Measurements from ENCODE around the gene SH3TC1. TPM values are rescaled to one million over a fixed set of nuclear protein-coding genes. Genes with fewer than 3 reads are reported as not detected.

Gene SH3TC1
- total and polyA plus RNA-seq, 2 of the 8 experiments (the other 6 are each of a cell fraction or from before 2014, with no cell fraction given): 0.15 TPM; not detected in 1

DNA sequence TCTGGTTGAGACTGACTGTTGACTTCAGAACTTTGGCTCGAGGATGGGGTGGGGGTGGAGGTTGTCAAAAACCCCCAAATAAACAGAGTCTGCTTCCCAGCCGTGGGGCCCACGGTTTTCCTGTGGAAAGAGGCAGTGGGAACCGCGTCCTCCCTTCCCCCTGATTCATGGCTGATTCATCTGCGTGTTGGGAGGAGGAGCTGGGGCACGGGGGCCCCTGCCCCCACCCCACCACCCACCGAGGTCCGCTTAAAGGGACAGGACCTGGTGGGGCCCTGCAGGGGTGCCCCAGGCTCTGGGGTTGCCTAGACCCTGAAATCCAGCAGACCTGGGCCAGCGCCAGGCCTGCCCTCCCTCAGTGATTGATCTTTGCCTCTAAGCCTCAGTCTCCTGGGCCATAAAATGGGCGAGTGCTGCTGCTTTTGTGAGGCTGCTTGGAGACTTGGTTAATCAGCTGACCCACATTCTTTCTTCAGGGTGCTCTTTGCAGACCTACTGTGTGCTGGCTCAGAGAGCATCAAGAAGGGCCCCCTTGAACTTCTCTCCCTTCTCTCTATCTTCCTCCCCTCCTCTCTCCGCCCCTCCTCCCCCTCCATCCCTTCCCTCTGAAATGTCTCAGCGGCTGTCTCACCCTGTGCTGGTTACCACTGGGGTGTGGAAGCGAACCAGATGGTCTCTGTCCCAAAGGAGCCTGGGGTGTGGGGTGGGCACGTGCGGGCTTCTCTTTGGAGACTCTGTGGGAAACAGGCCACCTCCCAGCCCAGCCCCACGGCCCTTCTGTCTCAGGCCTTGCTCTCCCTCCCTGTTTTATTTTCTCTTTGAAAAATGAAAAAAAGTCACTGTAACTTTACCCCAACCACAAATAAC, 79.6 kb downstream of the SH3TC1 start:
- H3K79me2 ChIP-seq (ENCODE audit: control insufficient read depth in 1 of 2, insufficient read depth in 2 of 2, low read length in 2 of 2): no peaks in the 10 kb centered on the region
- no peak overlapping the region for H3K27ac ChIP-seq (ENCODE audit: low read depth, low read length)
- DNase-seq (ENCODE audit: low read depth in 1 of 2, low spot score in 2 of 2) (no peak), FAIRE-seq (no peak)
- H4K8ac ChIP-seq (ENCODE audit: extremely low read depth, insufficient read depth, low read length): no peak overlapping the region
- no peak overlapping the region for H4K91ac ChIP-seq (replicated peaks; ENCODE audit: insufficient read length, low read length)
- no peak overlapping the region for H3K9ac ChIP-seq (replicated peaks in 1 of 4; ENCODE audit: extremely low read depth in 1 of 4, low read depth in 3 of 4, low read length in 3 of 4)
- no peak overlapping the region for H2BK5ac ChIP-seq (ENCODE audit: low read depth, low read length)
- H3K4me3 ChIP-seq (ENCODE audit: extremely low read depth in 1 of 4, insufficient read depth in 2 of 4, low read depth in 3 of 4, low read length in 4 of 4): no peak overlapping the region
- no peak overlapping the region for H2BK20ac ChIP-seq (ENCODE audit: low read length)
- CTCF ChIA-PET (ENCODE audit: partially characterized antibody): interaction anchor here (0.7 to 4.3 kb wide), 5 partner anchors 12 to 132 kb away, joined by 3 to 25 read pairs (median 5); no protein-coding TSS in a partner anchor
- WGBS, 2 experiments (ENCODE audit: extremely low coverage in 1 of 2, insufficient coverage in 1 of 2, insufficient read length in 1 of 2, insufficient replicate concordance in 2 of 2, low coverage in 1 of 2, low lambda C conversion rate in 2 of 2, missing lambda C conversion rate in 1 of 2): 84% methylated on average over 9 of the region's 17 CpGs; no CpG with 5 or more reads in 1 of the 2 experiments
- no peaks in the 10 kb centered on the region for H3K79me1 ChIP-seq (ENCODE audit: low read depth, low read length)
- POLR2A ChIA-PET (ENCODE audit: partially characterized antibody): no interaction called here
- H3K4me2 ChIP-seq (ENCODE audit: insufficient read depth in 1 of 2, low read depth in 2 of 2, low read length in 2 of 2): no peak overlapping the region
- TF ChIP-seq KDM1A (IDR thresholded peaks at IDR 0.05; ENCODE audit: borderline replicate concordance, low read length) (peak; percentile 61; the same call in 1 of the 2 replicates), KDM5A (IDR thresholded peaks at IDR 0.05; ENCODE audit: low read length) (no peak)
- H3K23me2 ChIP-seq (ENCODE audit: low read depth, low read length): no peaks in the 10 kb centered on the region
- H2AFZ ChIP-seq (ENCODE audit: low read length): no peak overlapping the region
- H2BK120ac ChIP-seq (replicated peaks; ENCODE audit: low read depth, low read length): no peak overlapping the region
- H2AK5ac ChIP-seq (ENCODE audit: low read depth, low read length): no peak overlapping the region
- no peak overlapping the region for H3K56ac ChIP-seq (replicated peaks; ENCODE audit: insufficient read length, low read depth, low read length)
- no peak overlapping the region for H2BK12ac ChIP-seq (ENCODE audit: low read depth, low read length)
- no peaks in the 10 kb centered on the region for H3K27me3 ChIP-seq (replicated peaks in 1 of 4; ENCODE audit: control insufficient read depth in 3 of 4, extremely low read depth in 1 of 4, insufficient read depth in 3 of 4, low read length in 3 of 4)
- H3K9me3 ChIP-seq (ENCODE audit: insufficient read depth in 2 of 2, low read depth in 1 of 2, low read length in 1 of 2): no peaks in the 10 kb centered on the region
- no peak overlapping the region for H3K14ac ChIP-seq (ENCODE audit: insufficient read length)
- no peaks in the 10 kb centered on the region for H3K4me1 ChIP-seq (replicated peaks in 1 of 4; ENCODE audit: control insufficient read depth in 3 of 4, insufficient read depth in 4 of 4, low read length in 3 of 4)
- no peak overlapping the region for H3K18ac ChIP-seq (ENCODE audit: extremely low read depth, low read length)
- peaks cover 0 to 3% of the 10 kb centered on the region in 2 experiments for H4K20me1 ChIP-seq (replicated peaks in 1 of 2; ENCODE audit: control insufficient read depth in 1 of 2, insufficient read depth in 2 of 2, low read length in 2 of 2)
- H3K23ac ChIP-seq (ENCODE audit: insufficient read length): no peak overlapping the region
- no peak overlapping the region for H2BK15ac ChIP-seq (ENCODE audit: low read length)
- H3K36me3 ChIP-seq (ENCODE audit: control insufficient read depth in 2 of 4, insufficient read depth in 4 of 4, low read length in 3 of 4): no peaks in the 10 kb centered on the region
- H3K4ac ChIP-seq (replicated peaks; ENCODE audit: insufficient read length, low read depth, low read length): no peak overlapping the region
- H4K5ac ChIP-seq (ENCODE audit: insufficient read length, low read depth, low read length): no peak overlapping the region
